T follicular helper cell (primary cell): ENCODE data around the gene ATG4C.
"Not testable (repeated sequence)": the region's sequence is repeated elsewhere in the genome, so short reads cannot be mapped to it uniquely, and the experiment has no call there.

Experiments
- DNase-seq: peaks from one replicate; pipeline ENCODE4 v3.0.0-alpha.2; 2020; ENCODE audit warnings: low read depth
- total RNA-seq, 2 experiments: gene quantifications; one replicate each; lab custom pipeline; 2026; lab: John Stamatoyannopoulos, UW

The ATG4C gene
- total RNA-seq: 10.9 to 16.7 reads per million in 2 experiments

- DNase-seq: peak; percentile 93
These were observed at the start of gene ATG4C for GRCh38 chr1:62783736-62784508. Gene ATG4C, plus strand, starts transcription at chr1:62784132. Its CDS starts 19,655 bp downstream, at chr1:62803787.

GRCh38 chr1:62735491-62736171 lies 48.3 kb upstream of the ATG4C start:
- DNase-seq: no peak

- not testable (repeated sequence) for DNase-seq
These were observed 43.2 kb upstream of the ATG4C start for GRCh38 chr1:62740701-62741100.

GRCh38 chr1:62744611-62745577 lies 39.0 kb upstream of the ATG4C start:
- DNase-seq: no peak

- DNase-seq: no peak
These were observed 37.7 kb upstream of the ATG4C start for GRCh38 chr1:62746086-62746808.

- DNase-seq: no peak
These were observed 37.2 kb upstream of the ATG4C start for GRCh38 chr1:62746809-62747138.

GRCh38 chr1:62753031-62753965 lies 30.6 kb upstream of the ATG4C start:
- no peak for DNase-seq

GRCh38 chr1:62754938-62755337 lies 29.0 kb upstream of the ATG4C start:
- not testable (repeated sequence) for DNase-seq

- DNase-seq: not testable (repeated sequence)
These were observed 27.6 kb upstream of the ATG4C start for GRCh38 chr1:62756255-62756884.

- DNase-seq: not testable (repeated sequence)
These were observed 24.6 kb upstream of the ATG4C start for GRCh38 chr1:62759232-62759875.

GRCh38 chr1:62760021-62760782 lies 23.7 kb upstream of the ATG4C start:
- not testable (repeated sequence) for DNase-seq

- DNase-seq: not testable (repeated sequence)
These were observed 22.6 kb upstream of the ATG4C start for GRCh38 chr1:62761223-62761870.

GRCh38 chr1:62762027-62762426 lies 21.9 kb upstream of the ATG4C start:
- DNase-seq: not testable (repeated sequence)

- no peak for DNase-seq
These were observed 18.0 kb upstream of the ATG4C start for GRCh38 chr1:62765981-62766380.

- not testable (repeated sequence) for DNase-seq
These were observed 15.4 kb upstream of the ATG4C start for GRCh38 chr1:62768551-62768950.

- DNase-seq: no peak
These were observed 11.2 kb upstream of the ATG4C start for GRCh38 chr1:62772607-62773295.

- DNase-seq: no peak
These were observed 9.9 kb upstream of the ATG4C start for GRCh38 chr1:62774006-62774405.
